ENCODE results near the gene SF3B2.

DNA sequence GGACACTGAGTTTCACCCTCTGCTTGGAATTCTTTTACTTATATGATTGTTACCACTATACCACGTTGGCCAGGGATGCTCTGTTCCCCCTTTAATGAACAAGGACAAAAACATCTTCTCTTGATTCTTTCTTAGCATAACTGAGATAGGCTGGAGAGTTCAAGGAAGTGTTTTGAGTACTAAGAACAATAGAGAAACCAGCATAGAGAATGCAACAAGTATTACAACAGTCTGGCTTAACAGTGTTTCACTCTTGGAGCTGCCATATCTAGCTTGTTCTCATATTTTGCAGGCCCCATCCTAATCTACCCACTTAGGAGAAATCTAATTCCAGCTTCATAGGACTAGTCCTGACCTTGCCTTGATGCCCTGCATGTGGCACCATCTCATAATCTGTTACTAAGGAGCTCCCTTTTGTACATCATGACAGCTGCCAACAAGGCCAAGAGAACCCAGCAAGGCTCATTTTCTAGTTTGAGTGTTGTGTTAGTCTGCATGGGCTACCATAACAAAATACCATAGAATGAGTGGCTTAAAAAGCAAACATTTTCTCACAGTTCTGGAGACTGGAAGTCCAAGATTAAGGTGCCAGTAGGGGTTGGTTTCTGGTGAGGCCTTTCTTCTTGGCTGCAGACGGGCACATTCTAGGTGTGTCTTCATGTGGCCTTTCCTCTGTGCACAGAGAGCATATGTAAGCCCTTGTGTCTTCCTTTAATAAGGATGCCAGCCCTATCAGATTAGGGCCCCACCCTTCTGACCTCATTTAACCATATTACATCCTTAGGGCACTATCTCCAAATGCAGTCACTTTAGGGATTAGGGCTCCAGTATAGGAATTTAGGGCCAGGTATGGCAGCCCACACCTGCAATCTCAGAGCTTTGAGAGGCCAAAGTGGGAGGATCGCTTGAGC is 55.7 kb downstream of the SF3B2 start:
- TF ChIP-seq POLR2A (IDR thresholded peaks at IDR 0.05; ENCODE audit: borderline replicate concordance, extremely low read depth, insufficient read depth, insufficient read length) = no peak
- TF ChIP-seq, protein P1, sequence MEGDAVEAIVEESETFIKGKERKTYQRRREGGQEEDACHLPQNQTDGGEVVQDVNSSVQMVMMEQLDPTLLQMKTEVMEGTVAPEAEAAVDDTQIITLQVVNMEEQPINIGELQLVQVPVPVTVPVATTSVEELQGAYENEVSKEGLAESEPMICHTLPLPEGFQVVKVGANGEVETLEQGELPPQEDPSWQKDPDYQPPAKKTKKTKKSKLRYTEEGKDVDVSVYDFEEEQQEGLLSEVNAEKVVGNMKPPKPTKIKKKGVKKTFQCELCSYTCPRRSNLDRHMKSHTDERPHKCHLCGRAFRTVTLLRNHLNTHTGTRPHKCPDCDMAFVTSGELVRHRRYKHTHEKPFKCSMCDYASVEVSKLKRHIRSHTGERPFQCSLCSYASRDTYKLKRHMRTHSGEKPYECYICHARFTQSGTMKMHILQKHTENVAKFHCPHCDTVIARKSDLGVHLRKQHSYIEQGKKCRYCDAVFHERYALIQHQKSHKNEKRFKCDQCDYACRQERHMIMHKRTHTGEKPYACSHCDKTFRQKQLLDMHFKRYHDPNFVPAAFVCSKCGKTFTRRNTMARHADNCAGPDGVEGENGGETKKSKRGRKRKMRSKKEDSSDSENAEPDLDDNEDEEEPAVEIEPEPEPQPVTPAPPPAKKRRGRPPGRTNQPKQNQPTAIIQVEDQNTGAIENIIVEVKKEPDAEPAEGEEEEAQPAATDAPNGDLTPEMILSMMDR (IDR thresholded peaks at IDR 0.05 in 2 of 3, conservative IDR thresholded peaks at IDR 0.05 in 1 of 3; ENCODE audit: borderline replicate concordance in 1 of 3, insufficient read depth in 1 of 3, low read depth in 2 of 3, low read length in 2 of 3) = no peak
- TF ChIP-seq YY1 (IDR thresholded peaks at IDR 0.05; ENCODE audit: extremely low read depth, insufficient replicate concordance, low read depth, low read length) = no peak
- no peak for TF ChIP-seq EZH2 (IDR thresholded peaks at IDR 0.05)
- no peak for TF ChIP-seq JUND (IDR thresholded peaks at IDR 0.05)
- no peak for TF ChIP-seq POLR2AphosphoS5 (IDR thresholded peaks at IDR 0.05; ENCODE audit: low read depth, low read length)
- TF ChIP-seq, protein P2, sequence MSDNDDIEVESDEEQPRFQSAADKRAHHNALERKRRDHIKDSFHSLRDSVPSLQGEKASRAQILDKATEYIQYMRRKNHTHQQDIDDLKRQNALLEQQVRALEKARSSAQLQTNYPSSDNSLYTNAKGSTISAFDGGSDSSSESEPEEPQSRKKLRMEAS (IDR thresholded peaks at IDR 0.05) = no peak
- TF ChIP-seq, protein P3, sequence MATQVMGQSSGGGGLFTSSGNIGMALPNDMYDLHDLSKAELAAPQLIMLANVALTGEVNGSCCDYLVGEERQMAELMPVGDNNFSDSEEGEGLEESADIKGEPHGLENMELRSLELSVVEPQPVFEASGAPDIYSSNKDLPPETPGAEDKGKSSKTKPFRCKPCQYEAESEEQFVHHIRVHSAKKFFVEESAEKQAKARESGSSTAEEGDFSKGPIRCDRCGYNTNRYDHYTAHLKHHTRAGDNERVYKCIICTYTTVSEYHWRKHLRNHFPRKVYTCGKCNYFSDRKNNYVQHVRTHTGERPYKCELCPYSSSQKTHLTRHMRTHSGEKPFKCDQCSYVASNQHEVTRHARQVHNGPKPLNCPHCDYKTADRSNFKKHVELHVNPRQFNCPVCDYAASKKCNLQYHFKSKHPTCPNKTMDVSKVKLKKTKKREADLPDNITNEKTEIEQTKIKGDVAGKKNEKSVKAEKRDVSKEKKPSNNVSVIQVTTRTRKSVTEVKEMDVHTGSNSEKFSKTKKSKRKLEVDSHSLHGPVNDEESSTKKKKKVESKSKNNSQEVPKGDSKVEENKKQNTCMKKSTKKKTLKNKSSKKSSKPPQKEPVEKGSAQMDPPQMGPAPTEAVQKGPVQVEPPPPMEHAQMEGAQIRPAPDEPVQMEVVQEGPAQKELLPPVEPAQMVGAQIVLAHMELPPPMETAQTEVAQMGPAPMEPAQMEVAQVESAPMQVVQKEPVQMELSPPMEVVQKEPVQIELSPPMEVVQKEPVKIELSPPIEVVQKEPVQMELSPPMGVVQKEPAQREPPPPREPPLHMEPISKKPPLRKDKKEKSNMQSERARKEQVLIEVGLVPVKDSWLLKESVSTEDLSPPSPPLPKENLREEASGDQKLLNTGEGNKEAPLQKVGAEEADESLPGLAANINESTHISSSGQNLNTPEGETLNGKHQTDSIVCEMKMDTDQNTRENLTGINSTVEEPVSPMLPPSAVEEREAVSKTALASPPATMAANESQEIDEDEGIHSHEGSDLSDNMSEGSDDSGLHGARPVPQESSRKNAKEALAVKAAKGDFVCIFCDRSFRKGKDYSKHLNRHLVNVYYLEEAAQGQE (IDR thresholded peaks at IDR 0.05; ENCODE audit: low read depth) = no peak
- no peak for TF ChIP-seq ZNF274 (IDR thresholded peaks at IDR 0.05; ENCODE audit: low read depth, low read length)
- TF ChIP-seq, protein P4, sequence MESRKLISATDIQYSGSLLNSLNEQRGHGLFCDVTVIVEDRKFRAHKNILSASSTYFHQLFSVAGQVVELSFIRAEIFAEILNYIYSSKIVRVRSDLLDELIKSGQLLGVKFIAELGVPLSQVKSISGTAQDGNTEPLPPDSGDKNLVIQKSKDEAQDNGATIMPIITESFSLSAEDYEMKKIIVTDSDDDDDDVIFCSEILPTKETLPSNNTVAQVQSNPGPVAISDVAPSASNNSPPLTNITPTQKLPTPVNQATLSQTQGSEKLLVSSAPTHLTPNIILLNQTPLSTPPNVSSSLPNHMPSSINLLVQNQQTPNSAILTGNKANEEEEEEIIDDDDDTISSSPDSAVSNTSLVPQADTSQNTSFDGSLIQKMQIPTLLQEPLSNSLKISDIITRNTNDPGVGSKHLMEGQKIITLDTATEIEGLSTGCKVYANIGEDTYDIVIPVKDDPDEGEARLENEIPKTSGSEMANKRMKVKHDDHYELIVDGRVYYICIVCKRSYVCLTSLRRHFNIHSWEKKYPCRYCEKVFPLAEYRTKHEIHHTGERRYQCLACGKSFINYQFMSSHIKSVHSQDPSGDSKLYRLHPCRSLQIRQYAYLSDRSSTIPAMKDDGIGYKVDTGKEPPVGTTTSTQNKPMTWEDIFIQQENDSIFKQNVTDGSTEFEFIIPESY (IDR thresholded peaks at IDR 0.05; ENCODE audit: extremely low read depth, insufficient replicate concordance, low read length) = no peak
- no peak for TF ChIP-seq SRF (IDR thresholded peaks at IDR 0.05; ENCODE audit: low read depth)
